HG03025 (cell line): ENCODE measurements around the gene CAV3.

Source experiments
- ATAC-seq: cut with Tn5 transposase; IDR thresholded peaks from one replicate; pipeline ENCODE4 v1.9.1; 2021; ENCODE audit warnings: mild to moderate bottlenecking, moderate library complexity; ENCODE audit not compliant: unreplicated experiment, low FRiP score

The CAV3 gene

DNA sequence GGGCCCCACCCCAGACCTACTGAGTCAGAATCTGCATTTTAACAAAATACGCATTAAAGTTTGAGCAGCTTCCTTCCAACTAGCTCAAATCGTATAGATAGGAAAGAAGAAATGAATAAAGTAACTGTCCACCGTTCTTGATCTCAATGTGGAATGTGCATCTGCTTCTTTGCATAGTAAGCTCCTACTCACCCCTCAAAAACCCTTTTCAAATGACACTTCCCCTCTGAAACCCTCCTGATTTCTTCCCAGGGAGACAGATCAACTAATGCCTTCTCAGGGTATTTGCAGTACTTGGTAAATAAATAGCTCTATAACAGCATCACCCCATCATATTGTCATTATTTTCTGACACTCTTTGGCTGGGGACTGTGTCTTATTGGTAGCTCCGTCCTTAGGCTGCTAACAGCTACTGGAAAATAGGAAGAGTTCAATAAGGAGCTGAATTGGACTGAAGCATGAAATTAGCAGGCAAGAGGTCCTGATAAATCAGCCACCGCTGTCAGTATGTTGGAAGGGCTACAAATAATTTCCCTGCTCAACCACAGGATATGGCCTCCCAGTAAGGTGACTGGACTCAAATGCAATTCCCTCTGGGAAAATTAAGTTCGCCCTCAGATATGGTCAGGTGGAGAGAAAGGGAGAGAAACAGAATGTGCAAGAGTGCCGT is 25.6 kb downstream of the CAV3 start:
- ATAC-seq: no peak

DNA sequence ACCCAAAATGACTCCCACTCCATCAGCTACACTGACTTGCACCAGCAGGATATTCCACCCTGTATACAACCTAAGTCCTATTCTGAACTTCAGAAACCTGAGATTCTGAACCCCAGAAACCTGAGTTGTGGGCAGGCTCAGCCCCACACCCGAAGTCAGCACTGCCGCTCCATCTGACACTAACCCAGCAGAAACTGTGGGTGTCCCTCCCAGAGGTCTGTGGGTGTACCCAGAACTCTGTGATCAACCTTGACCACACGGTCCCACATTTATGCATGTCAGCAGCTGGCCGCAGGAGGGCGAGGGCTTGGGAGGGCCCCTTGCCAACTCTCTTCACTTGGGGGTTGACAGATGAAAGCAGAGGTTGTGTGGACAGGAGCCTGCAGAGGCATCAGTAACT is 26.5 kb downstream of the CAV3 start:
- no peak for ATAC-seq

DNA sequence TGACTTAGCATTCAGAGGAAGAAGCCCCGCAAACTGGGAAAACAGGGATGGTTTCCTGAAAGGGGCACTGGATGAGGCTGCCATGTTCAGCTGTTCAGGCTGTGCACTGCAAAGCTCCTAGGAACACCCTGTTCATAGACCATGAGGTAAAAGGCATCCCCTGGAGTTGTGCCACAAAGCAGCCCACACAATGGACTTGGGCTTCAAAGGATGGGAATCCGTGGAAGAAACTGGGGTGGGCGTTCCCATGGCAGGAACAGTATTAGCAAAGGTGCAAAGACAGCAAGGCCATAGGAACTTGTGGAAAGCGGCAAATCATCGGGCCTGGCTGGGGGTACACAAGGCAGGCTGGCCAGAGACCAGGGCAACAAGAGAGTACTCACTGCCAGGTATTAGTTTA is 26.9 kb downstream of the CAV3 start:
- ATAC-seq: no peak

DNA sequence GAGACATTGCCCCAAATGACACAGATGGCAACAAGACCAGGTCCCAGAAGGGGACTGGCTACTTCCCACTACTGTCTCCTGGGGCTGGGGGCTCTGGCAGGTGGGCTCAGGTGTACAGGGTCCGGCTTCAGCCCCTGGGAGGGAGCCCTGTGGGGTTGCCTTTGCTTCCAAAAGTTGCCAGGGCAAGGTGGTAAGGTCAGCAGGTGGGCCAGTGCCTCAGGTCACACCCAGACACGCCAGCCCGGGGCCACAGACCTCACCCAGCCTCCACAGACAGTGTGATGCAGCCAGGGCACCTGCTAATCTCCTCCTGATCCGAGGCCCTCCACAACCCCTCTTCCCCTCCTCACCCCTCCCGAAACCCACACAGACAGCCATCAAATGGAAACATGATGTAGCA is 28.3 kb downstream of the CAV3 start:
- ATAC-seq: no peak

DNA sequence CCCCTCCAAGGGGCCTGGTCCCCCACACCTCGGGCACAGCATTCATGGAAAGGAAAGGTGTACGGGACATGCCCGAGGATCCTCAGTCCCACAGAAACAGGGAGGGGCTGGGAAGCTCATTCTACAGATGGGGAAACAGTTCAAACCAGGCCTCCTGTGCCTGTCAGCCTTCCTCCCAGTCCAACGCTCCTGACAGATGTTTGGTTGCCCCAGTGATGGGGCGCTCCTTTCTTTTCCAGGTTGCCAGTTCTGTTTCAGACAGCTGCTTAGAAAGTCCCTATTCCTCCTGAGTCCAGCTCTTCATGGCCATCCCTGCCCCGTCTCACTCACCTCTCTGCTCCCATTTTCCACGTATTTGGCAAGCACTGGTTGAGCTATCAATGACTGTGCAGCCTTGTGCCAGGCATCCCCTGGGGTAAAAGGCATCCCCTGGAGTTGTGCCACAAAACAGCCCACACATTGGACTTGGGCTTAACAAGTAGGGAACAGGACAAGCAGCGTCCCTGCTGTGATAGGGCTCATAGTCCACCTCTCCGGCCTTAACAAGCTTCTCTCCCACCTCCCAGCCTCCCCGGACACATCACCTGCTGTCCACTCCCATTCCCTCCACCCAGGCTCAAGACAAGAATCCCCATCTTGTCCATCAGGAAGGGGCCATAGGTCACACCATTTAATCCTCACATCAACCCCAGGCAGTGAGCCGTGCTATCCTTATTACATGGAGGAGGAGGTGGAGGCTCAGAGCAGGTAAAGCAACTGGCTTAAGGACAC is 29.2 kb downstream of the CAV3 start:
- ATAC-seq: no peak

DNA sequence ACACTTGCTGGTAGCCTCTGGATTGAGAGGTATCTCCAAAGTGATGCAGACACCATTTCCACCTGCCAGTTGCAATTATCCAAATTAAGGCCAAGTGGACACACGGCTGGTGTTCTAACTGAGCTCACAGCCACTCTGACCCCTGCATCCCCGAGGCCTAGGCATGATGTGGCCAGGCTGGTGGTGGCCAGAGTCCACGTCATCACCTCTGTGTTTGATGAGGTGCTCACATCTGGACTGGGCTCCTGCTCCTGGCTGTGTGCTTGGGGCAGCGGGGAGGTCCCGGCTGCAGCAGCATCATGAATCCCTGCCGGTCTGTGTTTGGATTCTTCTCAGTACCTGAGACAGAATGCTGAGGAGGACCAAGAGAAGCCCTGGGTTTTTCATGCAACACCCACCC is 30.9 kb downstream of the CAV3 start:
- no peak for ATAC-seq

DNA sequence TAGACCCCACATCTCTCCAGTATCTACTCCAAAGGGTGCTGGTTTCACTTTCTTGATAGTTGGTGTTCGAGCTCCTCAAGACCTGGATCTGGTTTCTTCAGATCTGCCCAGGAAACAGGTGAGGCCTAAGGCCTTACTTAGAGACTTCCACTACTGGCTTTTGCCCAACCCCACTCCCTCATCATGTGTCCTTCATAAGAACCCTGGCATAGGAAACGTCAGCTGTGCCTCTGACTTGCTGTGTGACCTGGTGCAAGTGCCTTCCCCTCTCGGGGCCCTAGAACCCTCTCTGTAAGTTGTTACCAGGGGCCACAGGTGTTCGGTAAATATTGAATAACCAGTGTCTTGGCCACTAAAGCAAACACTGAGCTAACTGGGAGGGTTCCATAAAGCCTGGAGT is 31.9 kb downstream of the CAV3 start:
- no peak for ATAC-seq

DNA sequence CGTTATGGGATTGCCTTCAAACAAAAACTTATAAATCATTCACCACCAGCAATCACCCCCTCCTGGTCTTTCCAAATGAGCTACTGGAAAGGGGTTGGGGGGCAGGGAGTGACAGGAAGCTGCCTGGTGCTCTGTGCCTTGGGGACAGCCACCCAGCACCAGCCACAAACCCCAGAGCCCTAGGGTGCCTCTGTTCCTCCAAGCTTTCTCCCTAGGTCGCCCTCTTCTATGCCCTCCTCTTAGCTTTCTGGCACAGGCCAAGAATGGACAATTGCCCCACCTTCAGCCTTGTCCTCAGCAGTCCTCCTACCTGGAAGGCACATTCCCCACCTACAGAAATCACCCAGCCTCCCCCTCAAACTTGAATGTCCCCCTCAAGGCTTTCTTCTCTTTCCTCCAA is 32.5 kb downstream of the CAV3 start:
- ATAC-seq: no peak

DNA sequence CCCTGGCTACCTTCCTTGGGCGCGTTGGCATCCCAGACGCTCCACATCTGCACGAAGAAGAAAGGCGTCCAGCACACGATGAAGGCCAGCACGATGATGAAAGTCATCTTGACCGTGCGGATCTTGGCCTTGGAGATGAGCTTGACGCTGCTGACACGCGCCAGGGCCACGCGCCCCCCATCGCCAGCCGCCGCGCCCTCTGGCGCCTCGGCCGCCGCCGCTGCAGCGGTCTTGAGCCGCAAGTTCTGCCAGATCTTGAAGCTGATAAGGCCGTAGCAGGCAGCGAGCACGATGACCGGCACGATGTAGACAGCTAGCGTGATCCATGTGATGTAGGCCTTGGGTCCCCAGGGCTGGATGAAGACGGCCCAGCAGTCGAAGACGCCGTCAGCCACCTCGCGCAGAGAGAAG is 33.7 kb downstream of the CAV3 start:
- no peak for ATAC-seq

DNA sequence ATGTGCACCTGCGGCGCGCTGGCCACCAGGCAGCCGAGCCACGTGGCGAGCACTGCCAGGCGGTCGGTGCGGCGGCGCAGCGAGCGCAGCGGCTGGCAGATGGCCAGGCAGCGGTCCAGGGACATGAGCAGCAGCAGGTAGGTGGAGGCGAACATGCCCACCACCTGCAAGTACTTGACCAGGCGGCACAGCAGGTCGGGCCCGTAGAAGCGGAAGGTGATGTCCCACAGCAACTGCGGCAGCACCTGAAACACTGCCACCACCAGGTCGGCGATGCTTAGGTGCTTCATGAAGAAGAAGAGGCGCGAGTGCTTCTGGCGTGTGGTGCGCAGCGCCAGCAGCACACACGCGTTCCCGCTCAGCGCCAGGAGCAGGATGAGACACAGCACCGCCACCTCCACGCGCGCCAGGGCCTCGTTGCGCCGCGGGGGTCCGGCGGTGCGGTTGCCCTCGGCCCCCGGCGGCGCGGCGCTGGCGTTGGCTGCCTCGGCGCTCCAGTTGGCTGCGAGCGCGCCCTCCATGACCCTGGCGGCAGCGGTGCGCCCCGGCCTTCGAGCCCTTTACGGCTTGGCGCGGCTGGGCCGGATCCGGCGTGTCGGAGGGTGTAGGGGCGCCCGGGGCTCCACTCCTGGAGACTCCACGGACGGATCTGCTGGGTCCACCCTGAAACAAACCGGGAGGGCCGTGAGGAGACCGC is 34.2 kb downstream of the CAV3 start:
- no peak for ATAC-seq

DNA sequence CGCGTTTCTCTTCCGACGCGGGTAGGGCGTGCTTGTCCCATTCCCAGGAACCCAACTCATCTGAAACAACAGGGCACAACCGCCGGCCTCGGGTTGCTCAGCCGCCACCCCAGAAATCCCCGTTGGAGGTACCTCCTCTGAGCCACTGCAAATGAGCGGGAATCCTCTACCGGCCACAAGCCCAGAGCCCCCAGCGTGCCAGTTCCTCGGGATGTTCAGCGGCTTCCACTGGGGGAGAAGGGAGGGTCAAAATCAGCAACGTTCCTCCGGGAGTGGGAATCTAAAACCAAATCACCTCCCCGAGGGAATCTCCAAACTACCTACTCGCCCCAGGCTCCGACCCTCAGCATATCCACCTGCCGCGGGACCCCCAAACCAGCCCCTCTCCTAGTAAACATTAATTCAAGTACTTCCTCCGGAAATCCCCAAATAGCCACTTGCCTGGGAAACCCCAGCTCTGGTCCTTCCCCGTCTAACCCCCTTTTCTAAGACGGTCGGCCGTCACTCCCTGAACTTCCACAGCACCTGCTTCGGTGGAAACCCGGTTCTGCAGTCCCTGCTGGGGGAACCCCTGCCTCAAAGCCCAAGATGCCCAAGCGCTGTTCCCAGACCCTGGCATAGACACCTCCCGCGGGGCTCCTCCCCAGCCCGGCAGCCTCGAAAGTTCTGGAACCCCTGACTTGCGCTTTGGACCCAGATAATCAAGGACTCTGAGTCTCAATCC is 34.9 kb downstream of the CAV3 start:
- ATAC-seq: peak; percentile 20

DNA sequence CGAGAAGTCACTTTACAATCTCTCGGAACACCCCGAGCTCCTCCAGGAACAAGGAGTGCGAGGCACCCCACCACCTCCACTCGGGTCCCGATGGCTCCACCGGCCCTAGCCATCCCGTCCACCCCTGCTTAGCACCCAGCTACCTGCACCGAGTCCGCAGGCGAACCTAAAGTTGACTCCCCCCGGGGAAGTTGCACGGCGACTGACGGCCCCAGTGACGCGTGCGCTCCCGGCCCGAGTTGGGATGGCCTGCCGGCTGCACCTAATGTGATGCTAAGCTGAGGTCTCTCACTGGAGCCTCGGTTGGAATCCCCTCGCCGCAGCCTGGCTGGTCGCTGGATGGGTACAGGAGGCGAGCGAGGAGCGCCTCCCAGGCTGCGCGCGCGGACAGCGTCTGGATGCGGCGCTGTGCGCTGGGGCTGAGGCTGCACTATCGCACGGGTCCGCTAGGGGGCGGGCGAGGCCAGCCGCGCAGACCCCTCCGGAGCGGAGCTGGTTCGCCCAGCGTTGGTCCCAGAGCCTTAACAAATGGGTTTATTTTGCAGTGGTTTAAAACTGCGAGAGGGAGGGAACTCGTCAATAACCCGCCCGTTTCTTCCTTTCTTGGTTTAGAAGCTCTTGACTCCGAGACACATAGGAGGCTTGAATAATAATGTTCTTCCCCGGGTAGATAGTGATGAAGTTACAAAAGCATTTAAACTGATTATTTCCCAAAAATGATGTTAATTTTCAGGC is 35.7 kb downstream of the CAV3 start, which contains the start of gene OXTR:
Gene OXTR (minus strand): TSS at position 526 of the 735 bp plus-strand sequence. CDS start 1,426 bp downstream, outside the sequence.
- peak; percentile 79 for ATAC-seq

DNA sequence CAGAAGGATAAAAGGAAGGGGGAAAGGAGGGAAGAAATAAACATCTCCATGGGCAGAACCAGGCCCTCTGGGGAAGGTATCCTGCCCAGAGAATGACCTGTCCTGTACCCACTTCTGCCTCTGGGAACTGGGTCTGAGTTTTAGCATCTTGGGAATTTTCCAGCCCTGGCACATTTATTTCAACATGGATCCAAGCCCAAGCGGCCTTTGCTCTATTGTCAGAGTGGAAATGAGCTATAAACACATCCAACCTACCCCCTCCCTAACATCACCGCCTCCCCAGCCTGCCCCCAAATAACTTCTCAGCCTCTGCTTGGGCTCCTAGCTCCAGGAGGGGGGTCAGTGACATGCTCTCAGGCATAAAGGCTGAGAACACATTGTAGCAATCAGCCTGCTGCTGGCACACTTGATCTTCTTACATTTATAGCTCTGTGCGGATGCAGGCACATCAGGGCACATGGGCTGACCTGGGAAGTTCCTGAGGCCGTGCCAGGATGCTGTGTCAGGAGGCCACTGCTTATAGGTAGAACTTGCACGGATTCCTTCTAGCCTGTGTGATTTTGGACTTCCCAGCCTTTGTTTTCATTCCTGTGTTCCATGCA is 40.4 kb downstream of the CAV3 start:
- ATAC-seq: no peak

DNA sequence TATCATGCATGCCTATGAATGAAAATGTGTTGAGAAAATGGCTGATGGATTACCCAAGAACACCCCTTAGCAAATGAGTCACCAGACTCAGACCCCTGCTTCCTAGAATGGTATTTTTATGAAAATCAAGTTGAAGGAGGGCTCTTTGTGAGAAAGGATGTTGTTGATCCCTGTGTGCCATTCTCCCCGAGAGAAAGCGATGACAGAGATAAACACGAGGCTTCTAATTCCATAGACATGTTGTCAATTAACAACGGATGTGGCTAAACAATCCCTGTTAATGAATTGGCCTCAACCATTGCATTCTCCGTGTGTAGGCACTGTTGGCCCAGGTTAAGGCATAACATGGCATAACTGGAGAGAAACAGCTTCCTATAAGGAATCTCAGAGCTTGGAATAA is 41.6 kb downstream of the CAV3 start:
- no peak for ATAC-seq

DNA sequence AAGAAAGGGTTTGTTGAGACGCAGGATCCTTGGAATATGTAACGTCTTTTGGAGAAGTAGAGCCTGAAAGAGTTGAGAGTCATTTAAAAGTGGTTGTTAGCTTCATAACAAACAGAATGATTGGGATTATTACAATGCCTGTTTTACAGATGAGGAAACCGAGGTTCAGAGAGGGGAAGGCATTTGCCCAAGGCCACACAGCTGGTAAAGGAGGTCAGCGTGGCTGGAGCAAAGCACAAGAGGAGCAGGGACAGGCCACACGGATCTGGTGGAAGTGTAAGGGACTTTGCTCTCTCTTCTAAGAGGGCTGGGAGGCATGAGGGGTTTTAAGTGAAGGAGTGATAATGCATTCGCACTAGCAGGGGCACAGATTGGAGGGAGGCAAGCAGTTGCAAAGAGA is 42.0 kb downstream of the CAV3 start:
- ATAC-seq: no peak

DNA sequence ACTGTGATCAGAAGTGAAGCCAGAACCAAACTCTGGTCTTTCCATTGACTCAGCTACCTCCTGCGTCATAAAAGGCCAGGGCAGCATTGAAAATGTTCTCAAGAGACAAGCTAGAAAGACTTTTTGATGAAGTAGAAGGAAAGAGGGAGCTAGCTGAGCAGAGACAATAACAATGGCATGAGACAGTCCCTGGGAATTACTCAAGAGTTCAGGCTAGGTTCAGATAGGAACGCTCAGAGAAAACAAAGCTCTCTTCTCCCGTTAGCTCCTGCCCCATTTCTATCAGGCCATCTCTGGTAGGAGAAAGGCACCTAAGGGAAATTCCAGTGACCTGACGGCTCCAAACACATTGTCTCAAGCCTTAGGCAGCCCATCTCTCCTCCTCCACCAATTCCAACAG is 42.8 kb downstream of the CAV3 start:
- ATAC-seq: no peak

DNA sequence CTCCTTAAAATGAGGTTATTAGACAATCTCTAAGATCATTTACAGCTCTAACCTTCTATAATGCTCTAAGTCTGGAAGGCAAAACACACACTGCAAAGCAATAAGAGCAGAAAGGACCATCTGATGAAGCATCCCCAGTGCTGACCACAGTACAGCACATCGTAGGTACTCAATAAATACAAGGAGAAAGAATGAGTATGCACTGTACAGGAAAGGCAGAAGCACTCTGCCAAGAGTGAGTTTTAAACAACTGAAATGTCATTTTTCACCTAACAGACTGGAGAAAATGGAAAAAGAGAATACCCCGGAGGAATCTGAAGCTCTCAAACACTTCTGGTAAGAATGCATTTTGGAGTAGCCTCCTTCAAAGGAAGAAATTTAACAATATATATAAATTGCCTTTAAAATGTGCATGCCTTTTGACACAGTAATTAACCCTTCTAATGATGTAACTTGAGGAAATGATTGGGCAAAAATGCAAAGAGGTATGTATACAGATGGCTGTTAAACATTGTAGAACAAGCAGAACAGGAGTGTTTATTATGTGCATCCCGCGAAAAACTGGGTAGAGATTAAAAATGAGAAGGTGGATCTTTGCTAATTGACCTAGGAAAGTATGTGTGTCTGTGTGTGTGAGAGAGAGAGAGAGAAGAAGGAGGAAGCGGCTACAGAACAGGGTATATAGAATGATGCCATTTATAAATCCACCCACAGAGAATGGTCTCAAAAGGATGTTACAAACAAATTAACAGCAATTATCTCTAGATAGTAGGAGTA is 43.8 kb downstream of the CAV3 start:
- ATAC-seq: peak; percentile 54

DNA sequence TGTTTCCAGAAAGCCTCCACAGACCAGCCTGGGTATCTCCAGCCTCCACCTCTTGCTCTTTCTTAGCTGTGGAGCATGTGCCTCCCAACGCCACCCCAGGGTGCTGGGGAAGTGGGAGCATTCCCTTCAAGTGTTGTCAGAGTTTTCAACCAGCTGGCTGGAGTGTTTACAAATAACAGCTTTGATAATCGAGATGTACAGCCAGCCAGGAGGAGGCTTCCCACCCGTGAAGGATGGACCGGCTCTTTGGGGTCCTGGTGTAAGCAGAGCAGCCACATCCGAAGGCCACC is 44.3 kb downstream of the CAV3 start:
- peak; percentile 34 for ATAC-seq

DNA sequence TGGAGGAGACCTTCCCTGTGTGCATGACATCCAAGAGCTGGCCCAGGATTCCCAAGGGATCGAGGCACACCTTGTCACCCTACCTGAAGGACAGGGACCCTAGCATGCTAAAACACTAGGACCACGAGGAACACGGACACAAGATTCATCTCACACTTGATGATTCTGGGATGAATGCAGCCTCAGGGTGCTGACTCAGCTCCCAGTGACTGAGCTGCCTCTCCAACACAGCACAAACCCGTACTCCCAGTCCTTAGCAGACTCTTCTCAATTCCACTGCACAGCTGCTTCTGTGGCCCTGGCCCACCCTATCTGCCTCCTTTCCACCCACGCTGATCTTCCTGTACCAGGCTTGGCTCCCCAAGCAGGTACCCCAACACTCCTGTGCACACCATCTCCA is 44.9 kb downstream of the CAV3 start:
- no peak for ATAC-seq
